Measurements from ENCODE around the gene LPP.
A peak's percentile ranks its signal among the peaks of the same experiment; 100 is the strongest.

Gene LPP

DNA sequence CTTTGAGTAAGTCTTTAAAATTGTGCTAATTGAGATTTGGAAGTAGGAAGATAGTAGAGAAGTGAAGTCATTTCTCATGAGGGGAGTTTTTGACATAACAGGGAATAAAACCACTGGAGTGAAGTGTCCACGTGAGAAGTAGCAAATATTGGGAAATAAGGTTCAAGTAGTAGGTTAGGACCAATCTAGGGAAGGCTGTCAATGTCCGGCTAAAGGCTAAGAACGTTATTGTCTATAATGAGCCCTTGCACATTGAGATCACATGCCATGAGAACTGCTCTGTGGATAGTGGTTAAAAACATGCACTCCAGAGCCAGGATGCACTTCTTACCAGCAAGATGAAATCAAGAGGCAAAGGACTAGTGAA is 557.9 kb downstream of the LPP start:
- no peak for DNase-seq (ENCODE audit: low read depth)

DNA sequence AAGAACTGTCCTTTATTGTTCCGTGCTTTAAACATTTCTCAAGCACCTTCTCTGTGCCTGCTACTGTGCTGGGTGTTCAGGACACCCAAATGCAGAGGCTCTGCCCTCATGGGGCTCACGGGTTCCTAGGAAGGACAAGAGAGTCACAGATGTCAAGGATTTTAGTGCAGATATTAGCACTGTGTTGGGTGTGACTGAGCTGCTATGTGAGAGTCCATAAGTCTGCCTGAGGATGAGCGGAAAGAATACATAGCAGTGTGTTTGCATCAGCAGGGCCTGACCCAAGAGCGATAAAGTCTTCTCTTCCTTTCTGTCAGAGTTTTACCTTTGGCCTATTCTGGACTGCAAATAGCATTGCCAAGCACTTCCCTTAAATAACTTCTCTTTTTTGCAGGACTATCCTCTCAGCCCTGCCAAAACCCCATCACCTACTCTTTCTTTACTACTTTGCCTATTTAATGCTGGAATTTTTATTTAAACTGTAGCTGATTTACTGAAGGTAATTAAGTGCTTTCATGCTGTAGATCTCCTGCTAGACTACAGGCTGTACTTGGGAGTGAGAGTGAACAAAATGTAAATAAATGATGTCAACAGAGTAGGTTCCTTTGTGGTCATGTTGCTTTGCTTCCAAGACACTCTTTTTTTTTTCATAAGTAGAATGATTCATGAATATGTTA is 558.4 kb downstream of the LPP start:
- no peak for DNase-seq (ENCODE audit: low read depth)

DNA sequence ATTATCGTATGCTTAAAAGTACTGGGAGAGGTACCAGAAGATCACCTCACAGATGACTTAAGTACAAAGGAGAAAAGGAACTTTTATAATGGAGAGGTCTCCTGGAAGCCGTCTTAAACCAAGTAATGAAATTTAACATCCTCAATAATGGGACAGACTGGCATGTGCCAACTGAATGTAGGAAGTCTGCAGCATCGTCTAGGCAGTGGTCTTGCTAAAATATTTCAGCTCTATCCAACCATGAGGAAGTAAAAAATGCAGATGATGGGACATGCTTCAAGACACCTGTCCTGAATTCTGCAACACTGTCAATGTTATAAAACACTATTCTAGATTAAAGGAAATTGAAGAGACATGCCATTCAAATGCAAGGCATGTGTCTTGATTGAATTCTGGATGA is 559.0 kb downstream of the LPP start:
- DNase-seq (ENCODE audit: low read depth) = no peak

DNA sequence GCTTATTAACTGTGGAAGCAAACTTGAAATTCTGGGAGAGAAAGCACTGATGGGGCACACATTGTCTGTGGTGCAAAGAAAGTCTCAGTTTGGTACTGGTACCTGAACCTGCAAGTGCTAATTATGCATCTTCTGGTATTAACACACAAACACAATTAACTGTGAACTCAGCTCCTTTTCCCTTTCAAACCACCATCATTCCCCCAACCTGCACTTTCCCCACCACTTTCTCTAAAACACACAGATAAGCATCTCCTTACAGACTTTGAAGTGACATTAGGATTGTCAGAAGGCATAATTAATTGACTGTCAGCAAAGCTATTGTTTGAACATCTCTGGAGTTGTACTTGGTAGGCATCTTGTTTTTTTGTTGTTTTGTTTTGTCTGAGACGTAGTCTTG is 565.6 kb downstream of the LPP start:
- DNase-seq (ENCODE audit: low read depth) = no peak

- no peak for DNase-seq (ENCODE audit: low read depth)
These were observed 566.3 kb downstream of the LPP start for GRCh38 chr3:188720215-188720614.

DNA sequence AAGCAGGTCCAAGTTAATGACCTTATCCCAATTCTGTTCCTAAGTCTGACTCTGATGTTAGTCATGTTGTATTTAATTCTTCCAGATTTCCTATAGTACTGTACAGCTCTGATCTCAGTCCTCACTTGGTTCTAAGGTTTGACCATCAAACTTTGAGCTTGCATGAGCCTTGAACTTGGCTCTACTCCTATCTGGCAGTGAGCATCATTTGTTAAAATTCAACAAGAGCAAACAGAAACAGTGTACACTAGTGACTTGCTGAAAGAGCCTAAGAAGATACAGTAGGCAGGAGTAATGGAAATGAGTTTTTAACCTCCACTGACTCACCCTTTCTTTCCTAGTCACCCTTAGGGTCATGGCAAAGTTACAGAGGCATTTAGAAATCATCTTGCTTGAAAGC is 566.7 kb downstream of the LPP start:
- DNase-seq (ENCODE audit: low read depth) = no peak

- DNase-seq (ENCODE audit: low read depth) = no peak
These were observed 567.4 kb downstream of the LPP start for GRCh38 chr3:188721312-188721711.

DNA sequence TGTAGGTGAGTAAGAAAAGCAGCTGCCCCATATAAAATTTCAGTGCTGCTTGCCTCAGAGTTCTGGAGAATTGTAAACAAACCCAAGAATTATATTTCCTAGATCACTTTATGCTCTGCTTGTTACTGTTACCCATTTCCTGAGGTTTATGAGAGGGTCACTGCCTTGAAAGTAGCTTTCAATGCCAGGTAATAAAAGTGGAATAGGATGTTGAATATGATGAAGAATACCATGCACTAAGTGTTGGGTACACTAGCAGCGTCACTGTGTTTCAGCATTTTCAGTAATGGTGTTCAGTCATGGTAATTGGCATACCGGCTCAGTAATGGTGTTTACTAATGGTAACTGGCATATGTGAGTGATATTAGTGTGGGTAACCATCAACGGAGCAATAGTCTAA is 568.0 kb downstream of the LPP start:
- DNase-seq (ENCODE audit: low read depth) = no peak

- no peak for DNase-seq (ENCODE audit: low read depth)
These were observed 569.0 kb downstream of the LPP start for GRCh38 chr3:188722963-188723362.

DNA sequence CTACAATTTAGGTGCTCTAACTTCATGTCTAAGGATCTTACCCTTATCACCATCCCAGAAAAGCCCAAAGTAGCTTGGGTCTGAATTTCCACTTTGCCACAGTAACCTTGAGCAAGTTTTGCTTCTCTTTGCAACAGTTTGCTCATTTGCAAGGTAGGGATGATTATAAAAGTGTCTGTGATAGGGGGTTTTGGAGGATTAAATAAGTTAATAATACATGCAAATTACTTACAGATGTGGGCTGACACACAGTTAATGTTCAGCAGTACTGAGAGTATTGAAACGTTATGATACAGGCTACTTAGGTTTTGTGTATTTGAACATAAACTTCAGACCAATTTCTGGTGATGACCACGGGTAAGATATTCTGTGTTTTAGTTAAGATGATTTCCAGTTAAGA is 573.1 kb downstream of the LPP start:
- no peak for DNase-seq (ENCODE audit: low read depth)

- DNase-seq (ENCODE audit: low read depth) = no peak
These were observed 574.5 kb downstream of the LPP start for GRCh38 chr3:188728371-188728896.

DNA sequence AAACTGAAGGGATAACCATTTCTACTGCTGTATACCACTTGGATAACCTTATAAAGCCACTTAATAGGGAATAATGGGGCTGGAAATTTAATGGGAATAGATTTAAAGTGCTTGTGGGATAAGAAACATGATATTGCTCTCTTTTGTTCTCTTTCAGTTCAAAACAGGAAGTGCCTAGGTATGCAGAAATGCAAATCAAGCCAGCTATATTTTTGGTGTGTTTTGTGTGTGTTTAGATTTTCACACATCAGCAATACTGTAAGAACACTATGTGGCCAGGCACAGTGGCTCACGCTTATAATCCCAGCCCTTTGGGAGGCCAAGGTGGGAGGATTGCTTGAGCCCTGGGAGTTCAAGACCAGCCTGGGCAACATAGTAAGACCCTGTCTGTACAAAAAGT is 575.5 kb downstream of the LPP start:
- no peak for DNase-seq (ENCODE audit: low read depth)

DNA sequence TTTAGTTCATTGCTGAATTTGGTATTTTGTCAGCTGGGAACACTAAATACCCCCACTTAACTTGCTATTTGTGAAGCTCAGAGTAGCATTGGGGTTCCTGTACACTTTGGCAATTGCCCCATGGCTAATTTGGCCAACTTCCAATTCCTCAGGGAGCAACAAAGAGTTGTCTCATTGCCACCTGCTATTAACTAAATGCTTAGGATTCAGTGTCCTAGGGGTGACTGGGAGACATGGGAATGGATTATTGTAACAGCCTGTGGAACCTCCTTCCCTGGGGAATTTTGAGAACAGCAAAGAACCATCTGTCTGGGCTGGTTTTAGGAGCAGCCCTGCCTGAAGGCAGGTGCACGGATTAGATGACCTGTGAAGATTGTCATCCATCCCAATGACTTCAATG is 580.4 kb downstream of the LPP start:
- no peak for DNase-seq (ENCODE audit: low read depth)

GRCh38 chr3:188739511-188739910 is 585.6 kb downstream of the LPP start:
- no peak for DNase-seq (ENCODE audit: low read depth)

- DNase-seq (ENCODE audit: low read depth) = no peak
These were observed 586.1 kb downstream of the LPP start for GRCh38 chr3:188740010-188740409.

DNA sequence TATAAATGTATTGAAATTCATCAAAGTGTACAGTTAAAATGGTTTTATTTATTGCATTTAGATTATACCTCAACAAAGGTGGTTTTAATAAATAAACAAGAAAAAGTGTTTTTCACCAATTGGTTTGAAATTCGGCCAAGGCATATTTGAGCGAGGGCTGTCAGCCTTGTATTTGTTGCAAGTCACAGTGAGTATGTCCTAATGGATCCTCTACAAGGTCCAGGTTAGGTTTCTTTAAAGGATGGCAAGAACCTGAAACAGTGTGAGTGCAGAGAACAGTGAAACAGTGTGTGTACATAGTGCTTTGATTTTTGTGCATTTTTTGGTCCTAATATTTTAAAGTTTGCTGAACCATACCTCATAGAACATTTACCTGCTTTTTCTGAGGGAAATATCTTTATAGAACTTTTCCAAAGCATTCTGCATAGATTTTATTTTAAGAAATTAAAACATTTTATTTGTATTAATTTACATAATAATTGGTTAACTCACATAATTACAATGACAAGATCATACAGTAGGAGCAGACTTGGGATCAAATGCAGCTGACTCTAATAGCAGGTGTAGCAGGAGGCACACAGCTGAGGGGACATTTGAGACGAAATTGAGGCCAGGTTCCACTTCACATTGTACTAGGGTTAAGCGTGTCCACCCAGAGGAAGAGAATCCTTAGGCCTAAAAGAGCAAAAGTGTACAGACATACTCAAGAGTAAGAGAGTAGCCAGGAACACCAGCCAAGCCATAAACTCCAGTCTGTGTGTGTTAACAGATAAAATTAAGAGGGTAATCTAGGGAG is 589.0 kb downstream of the LPP start:
- no peak for DNase-seq (ENCODE audit: low read depth)

- no peak for DNase-seq (ENCODE audit: low read depth)
These were observed 590.2 kb downstream of the LPP start for GRCh38 chr3:188744166-188744565.

DNA sequence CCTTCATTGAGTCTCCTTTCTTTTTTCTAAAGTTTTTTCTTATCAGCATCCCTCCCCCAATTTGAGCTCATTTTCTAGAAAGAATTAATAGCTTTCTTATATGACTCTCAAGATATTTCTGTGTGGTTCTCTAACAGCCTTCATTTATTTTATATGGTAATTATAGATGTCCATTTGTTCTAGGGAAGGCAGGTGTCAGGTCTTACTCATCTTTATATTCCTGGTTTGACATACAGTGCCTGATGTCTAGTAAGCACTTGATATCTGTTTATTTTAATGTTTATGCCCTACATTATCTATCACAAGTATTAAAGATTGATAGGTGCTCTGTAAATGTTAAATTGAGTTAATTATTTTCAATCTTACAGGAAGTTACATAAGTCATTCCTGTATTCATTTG is 591.1 kb downstream of the LPP start:
- DNase-seq (ENCODE audit: low read depth) = no peak

GRCh38 chr3:188746291-188746783 is 592.4 kb downstream of the LPP start:
- DNase-seq (ENCODE audit: low read depth) = no peak

GRCh38 chr3:188747489-188747888 is 593.5 kb downstream of the LPP start:
- DNase-seq (ENCODE audit: low read depth) = no peak

GRCh38 chr3:188749010-188749617 is 595.2 kb downstream of the LPP start:
- DNase-seq (ENCODE audit: low read depth) = peak; percentile 29

- no peak for DNase-seq (ENCODE audit: low read depth)
These were observed 595.9 kb downstream of the LPP start for GRCh38 chr3:188749830-188750229.

DNA sequence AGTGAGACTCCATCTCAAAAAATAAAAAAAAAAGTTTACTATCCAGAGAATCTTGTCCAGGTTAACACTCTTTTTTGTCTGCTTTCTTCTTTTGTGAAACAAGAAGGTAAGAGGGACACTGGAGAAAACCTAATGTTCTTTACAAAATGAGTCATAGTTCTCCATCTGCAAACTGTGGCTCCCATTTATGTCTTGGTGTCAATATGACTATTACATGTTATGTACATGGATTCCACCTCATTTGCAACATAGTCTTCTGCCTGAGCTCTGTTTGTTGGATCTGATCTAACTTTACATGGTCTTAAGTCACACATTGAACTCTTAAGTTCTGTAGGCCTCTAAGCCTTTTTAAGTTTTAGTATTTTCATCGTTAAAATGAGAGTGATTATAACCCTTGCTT is 596.7 kb downstream of the LPP start:
- DNase-seq (ENCODE audit: low read depth) = no peak

All from activated T-cell treated with anti-CD3 and anti-CD28 coated beads for 48 hours (primary cell).